ENCODE data around the gene SLC22A13. TPM values are rescaled to one million over a fixed set of nuclear protein-coding genes. Genes with fewer than 3 reads are reported as not detected.
"Not testable (repeated sequence)": the region's sequence is repeated elsewhere in the genome, so short reads cannot be mapped to it uniquely, and the experiment has no call there.

The SLC22A13 gene
- total RNA-seq, 1 experiment from 2014 or later: not detected

- DNase-seq (ENCODE audit: low spot score): no peak
Measured at GRCh38 chr3:38297947-38298711, 32.5 kb downstream of the SLC22A13 start.

- DNase-seq (ENCODE audit: low spot score): no peak
Measured at GRCh38 chr3:38306941-38307340, 41.3 kb downstream of the SLC22A13 start.

GRCh38 chr3:38307599-38307998 is 42.0 kb downstream of the SLC22A13 start:
- no peak for DNase-seq (ENCODE audit: low spot score)

GRCh38 chr3:38308456-38308855 is 42.8 kb downstream of the SLC22A13 start:
- DNase-seq (ENCODE audit: low spot score): no peak

- no peak for DNase-seq (ENCODE audit: low spot score)
Measured at GRCh38 chr3:38311476-38311875, 45.9 kb downstream of the SLC22A13 start.

DNA sequence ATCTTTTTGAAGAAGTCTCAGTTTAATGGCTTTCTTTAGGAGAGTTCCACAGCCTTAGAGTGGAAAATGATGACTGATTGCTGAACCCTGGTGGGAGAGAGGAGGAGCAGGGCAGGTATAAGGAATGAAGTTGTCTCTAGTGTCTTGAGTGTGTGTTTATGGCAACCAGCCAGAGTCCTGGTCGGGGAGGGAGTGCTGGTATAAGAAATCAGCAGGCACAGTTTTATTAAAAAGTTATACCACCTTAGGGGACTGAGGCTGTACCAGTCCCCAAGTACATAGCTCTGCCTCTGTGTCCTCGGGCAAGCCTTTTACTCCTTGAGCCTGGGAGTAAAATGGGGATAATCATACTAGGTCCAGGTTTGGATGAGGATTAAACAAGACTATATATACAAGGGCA is 46.3 kb downstream of the SLC22A13 start:
- no peak for DNase-seq (ENCODE audit: low spot score)

- no peak for DNase-seq (ENCODE audit: low spot score)
Measured at GRCh38 chr3:38312356-38312755, 46.7 kb downstream of the SLC22A13 start.

DNA sequence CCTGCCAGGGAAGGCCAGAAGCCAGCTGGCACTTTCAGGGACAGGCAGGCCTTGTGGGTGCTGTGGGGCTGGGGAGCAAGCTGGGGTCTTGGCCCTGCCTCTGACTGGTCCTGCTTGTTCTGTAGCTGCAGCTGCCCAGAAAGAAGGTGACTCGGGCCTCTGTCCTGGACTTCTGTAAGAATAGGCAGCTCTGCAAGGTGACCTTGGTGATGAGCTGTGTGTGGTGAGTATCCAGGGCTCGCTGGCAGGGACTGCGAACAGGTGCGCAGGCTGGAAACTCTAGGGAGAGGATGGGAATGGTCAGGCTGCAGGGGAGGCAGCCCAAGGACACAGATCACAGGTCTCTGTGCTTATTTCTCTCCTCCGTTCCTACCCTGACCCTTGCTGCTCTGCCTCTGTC is 47.7 kb downstream of the SLC22A13 start:
- no peak for DNase-seq (ENCODE audit: low spot score)

DNA sequence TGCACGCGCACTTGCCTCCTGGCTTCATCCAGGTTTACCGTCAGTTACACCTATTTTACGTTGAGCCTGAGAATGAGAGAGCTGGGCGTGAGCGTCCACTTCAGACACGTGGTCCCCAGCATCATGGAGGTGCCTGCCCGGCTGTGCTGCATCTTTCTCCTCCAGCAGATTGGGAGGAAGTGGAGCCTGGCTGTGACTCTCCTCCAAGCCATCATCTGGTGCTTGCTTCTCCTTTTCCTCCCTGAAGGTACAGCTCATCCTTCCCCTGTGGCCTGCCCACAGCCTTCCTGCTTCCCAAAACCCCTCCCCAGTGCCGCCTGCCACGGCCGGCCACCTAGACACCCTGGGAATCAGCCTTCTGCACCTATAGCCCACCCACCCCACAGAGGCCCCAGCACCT is 48.1 kb downstream of the SLC22A13 start:
- no peak for DNase-seq (ENCODE audit: low spot score)

DNA sequence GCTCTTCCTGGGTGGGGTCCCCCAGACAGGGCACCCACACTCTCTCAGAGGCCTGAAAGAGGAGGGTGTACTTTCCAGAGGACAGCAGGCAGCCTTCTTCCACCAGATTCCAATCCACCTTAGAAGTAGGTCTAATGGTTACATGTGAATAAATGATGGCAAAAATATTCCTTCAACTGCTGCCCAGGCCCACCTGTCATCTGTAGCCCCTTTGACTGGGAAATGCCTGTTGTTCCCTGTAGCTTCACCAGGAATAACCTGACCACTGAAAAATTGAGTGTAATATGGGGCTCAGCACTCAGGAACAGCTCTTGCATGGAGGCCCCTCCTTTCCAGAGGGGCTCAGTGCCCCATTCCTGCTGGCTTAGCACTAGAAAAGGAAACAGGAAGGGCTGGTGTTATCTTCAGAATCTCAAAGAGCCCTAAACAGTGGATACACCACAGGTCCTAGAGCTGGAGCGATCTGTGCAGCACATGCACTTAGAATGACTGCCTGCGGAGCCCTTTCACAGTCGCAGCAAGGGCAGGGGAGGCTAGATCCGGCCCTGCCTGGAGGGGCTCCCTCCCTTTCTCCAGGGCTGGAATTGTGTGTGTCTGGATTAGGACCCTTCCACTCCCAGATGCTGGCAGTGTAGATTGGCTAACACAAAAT is 48.6 kb downstream of the SLC22A13 start:
- no peak for DNase-seq (ENCODE audit: low spot score)

GRCh38 chr3:38314764-38315487 is 49.3 kb downstream of the SLC22A13 start:
- no peak for DNase-seq (ENCODE audit: low spot score)

DNA sequence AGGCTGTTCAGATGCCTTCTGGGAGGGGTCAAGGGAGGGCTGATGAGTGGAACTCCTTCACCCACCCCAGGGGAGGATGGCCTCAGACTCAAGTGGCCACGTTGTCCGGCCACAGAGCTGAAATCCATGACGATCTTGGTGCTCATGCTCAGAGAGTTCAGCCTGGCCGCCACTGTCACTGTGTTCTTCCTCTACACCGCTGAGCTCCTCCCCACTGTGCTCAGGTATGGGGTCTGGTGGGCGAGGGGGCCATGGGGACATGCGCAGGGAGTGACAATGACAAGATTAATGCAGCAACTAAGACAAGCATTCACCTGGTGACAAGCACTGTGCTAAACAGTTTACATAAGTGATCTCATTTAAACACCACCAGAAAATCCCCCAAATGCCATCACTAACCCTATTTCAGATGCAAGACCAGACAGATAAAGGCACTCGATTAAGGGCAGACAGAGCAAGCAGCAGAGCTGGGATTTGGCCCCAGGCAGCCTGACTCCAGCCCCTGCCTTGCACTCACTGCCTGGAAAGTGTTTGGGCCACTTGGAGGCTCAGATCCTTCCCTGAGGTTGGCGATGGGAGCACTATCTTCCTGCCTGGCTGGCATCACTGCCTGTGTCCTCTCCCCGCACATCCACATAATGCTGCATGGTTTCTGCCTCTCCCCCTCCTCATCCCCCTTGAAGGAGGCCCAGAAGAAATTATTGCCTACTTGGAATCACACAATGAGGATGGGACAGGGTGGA is 50.0 kb downstream of the SLC22A13 start:
- no peak for DNase-seq (ENCODE audit: low spot score)

GRCh38 chr3:38316356-38317191 is 51.0 kb downstream of the SLC22A13 start:
- no peak for DNase-seq (ENCODE audit: low spot score)

DNA sequence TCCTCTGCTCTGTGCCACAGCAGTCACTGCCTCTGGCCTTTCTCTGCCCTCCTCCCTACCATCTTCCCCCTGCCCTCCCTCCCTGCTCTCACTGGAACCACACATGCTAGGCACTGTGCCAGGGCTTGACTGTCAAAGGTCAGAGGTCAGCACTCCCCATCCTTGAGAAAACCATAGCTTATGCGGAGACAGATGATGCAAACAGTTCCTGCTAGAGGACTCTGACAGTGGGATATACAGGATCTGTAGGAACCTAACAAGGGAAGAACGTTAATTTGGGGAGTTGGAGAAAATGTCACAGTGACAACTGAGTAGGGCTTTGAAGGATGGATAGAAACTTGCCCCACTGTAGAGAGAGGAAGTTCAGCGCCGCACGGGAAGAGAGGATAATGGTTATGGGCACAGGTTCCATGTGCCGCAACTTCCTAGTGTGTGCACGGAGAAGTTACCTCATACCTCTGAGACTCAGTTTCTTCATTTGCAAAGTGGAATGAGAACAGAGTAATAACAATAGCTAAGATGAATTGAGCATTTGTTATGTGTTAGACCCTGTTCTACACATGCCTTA is 51.7 kb downstream of the SLC22A13 start:
- no peak for DNase-seq (ENCODE audit: low spot score)

GRCh38 chr3:38318766-38319671 is 53.4 kb downstream of the SLC22A13 start:
- no peak for DNase-seq (ENCODE audit: low spot score)

- not testable (repeated sequence) for DNase-seq (ENCODE audit: low spot score)
Measured at GRCh38 chr3:38320638-38321037, 55.0 kb downstream of the SLC22A13 start.

GRCh38 chr3:38323060-38323459 is 57.4 kb downstream of the SLC22A13 start:
- DNase-seq (ENCODE audit: low spot score): no peak

DNA sequence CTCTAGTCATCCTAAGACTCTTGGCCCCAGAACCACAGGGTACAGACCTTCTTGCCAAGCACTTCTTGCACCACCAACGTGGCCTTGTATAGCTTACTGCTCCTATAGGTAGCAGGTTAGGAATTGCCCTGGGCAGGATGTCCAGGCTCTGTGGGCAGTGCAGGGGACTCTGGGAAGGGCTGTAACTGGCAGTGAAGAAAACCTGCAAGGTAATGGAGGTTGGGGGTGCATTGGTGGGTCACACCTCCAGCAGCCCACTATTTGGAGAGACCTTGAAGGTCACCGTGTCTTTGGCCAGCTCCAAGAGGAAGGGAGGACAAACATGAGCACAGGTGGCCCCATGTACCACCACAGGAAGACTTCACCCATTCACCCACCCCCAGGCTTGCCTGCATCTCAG is 59.6 kb downstream of the SLC22A13 start:
- DNase-seq (ENCODE audit: low spot score): no peak

GRCh38 chr3:38327335-38328009 is 61.9 kb downstream of the SLC22A13 start:
- DNase-seq (ENCODE audit: low spot score): peak; percentile 79

Measured in A172 (cell line).